CD4-positive, CD25-positive, alpha-beta regulatory T cell (primary cell): Measurements from ENCODE around the gene ROBO1. TPM values are rescaled to one million over a fixed set of nuclear protein-coding genes. Genes with fewer than 3 reads are reported as not detected.

Experiments
- ATAC-seq, 2 donors: fragments of 150-1000 bp; cut with Tn5 transposase; one replicate each; pipeline ENCODE4 v1.10.0; 2021; ENCODE audit warnings: low read depth in 2 of 2, moderate number of reproducible peaks in 2 of 2, moderate library complexity in 1 of 2
- DNase-seq, 3 donors: peaks; one replicate each; pipeline versions ENCODE4 v3.0.0 to v3.0.0-alpha.2; 2012 to 2022; ENCODE audit warnings: mixed read lengths in 1 of 3
- H3K27ac ChIP-seq: one replicate; pipeline ENCODE4 v1.7.0; 2013; ENCODE audit warnings: mild to moderate bottlenecking, low read length; ENCODE audit not compliant: insufficient read depth, poor library complexity, severe bottlenecking
- H3K27me3 ChIP-seq: one replicate; pipeline ENCODE4 v1.7.0; 2013; ENCODE audit warnings: low read length; ENCODE audit not compliant: control insufficient read depth, insufficient read depth
- H3K36me3 ChIP-seq: one replicate; pipeline ENCODE4 v1.7.0; 2013; ENCODE audit warnings: mild to moderate bottlenecking, low read length, moderate library complexity; ENCODE audit not compliant: control insufficient read depth, insufficient read depth
- H3K4me1 ChIP-seq: 2 replicates; pipeline ENCODE4 v1.7.0; 2013; ENCODE audit warnings: mild to moderate bottlenecking, low read length; ENCODE audit not compliant: insufficient read depth, control insufficient read depth, poor library complexity, severe bottlenecking
- H3K4me3 ChIP-seq: one replicate; pipeline ENCODE4 v1.7.0; 2013; ENCODE audit warnings: low read depth, mild to moderate bottlenecking, low read length, moderate library complexity
- H3K9me3 ChIP-seq, 2 experiments: 1 replicate in 1 of 2; 2 replicates in 1 of 2; pipeline ENCODE4 v1.7.0; 2013; ENCODE audit warnings: low read length in 2 of 2, mild to moderate bottlenecking in 1 of 2, moderate library complexity in 1 of 2; ENCODE audit not compliant: control insufficient read depth in 2 of 2
- H3K27ac Mint-ChIP-seq, 3 donors: one replicate each; pipeline ENCODE4 v1.8.0; 2020 to 2022; ENCODE audit warnings: mild to moderate bottlenecking in 3 of 3, mixed read lengths in 3 of 3, moderate library complexity in 2 of 3
- H3K27me3 Mint-ChIP-seq: one replicate; pipeline ENCODE4 v1.8.0; 2022; ENCODE audit warnings: mild to moderate bottlenecking, mixed read lengths
- H3K36me3 Mint-ChIP-seq: one replicate; pipeline ENCODE4 v1.8.0; 2020; ENCODE audit warnings: mixed read lengths
- H3K4me1 Mint-ChIP-seq, 4 donors: one replicate each; pipeline ENCODE4 v1.8.0; 2020 to 2022; ENCODE audit warnings: mixed read lengths in 4 of 4, mild to moderate bottlenecking in 1 of 4
- H3K4me3 Mint-ChIP-seq, 4 donors: one replicate each; pipeline ENCODE4 v1.8.0; 2020 to 2022; ENCODE audit warnings: mild to moderate bottlenecking in 4 of 4, mixed read lengths in 4 of 4, moderate library complexity in 3 of 4
- H3K9me3 Mint-ChIP-seq, 7 donors: one replicate each; pipeline ENCODE4 v1.8.0; 2020 to 2022; ENCODE audit warnings: mixed read lengths in 7 of 7, mild to moderate bottlenecking in 3 of 7, moderate library complexity in 2 of 7
- polyA plus RNA-seq, 4 donors: library from polyadenylated mRNA; unstranded; fragments of 300-500 nt; fragmentation: Illumina TruSeq; gene quantifications; one replicate each; pipeline ENCODE4 v1.2.3, GENCODE V29; 2021
- total RNA-seq: library from RNA; stranded (reverse); gene quantifications from one replicate; pipeline ENCODE4 v1.2.3, GENCODE V29; 2022

The ROBO1 gene
- total and polyA plus RNA-seq, 5 donors from 2014 or later = not detected

GRCh38 chr3:79491029-79491641, 276.7 kb downstream of the ROBO1 start:
- no peaks in the 10 kb centered on the region for H3K4me1 Mint-ChIP-seq
- no peak for DNase-seq
- H3K36me3 ChIP-seq = no peaks in the 10 kb centered on the region
- no peak overlapping the region for H3K27ac ChIP-seq
- H3K4me3 ChIP-seq = no peak overlapping the region
- H3K27me3 Mint-ChIP-seq = no peaks in the 10 kb centered on the region
- no peaks in the 10 kb centered on the region for H3K36me3 Mint-ChIP-seq
- ATAC-seq = no peak
- no peaks in the 10 kb centered on the region for H3K4me1 ChIP-seq
- peaks cover 0 to 12% (median 4%) of the 10 kb centered on the region in 7 donors for H3K9me3 Mint-ChIP-seq
- H3K4me3 Mint-ChIP-seq = no peak overlapping the region
- no peaks in the 10 kb centered on the region for H3K9me3 ChIP-seq
- no peak overlapping the region for H3K27ac Mint-ChIP-seq
- no peaks in the 10 kb centered on the region for H3K27me3 ChIP-seq

- Histone ChIP-seq H3K4me1 (no peaks in the 10 kb centered on the region), H3K27me3 (no peaks in the 10 kb centered on the region), H3K9me3 (no peaks in the 10 kb centered on the region), H3K4me3 (no peak overlapping the region), H3K27ac (no peak overlapping the region), H3K36me3 (no peaks in the 10 kb centered on the region)
- Mint-ChIP-seq H3K4me3 (no peak overlapping the region), H3K4me1 (no peaks in the 10 kb centered on the region), H3K9me3 (peaks cover 0 to 12% (median 5%) of the 10 kb centered on the region in 7 donors), H3K36me3 (no peaks in the 10 kb centered on the region), H3K27ac (no peak overlapping the region), H3K27me3 (no peaks in the 10 kb centered on the region)
- DNase-seq (no peak), ATAC-seq (no peak)
Measured at GRCh38 chr3:79490165-79491028, 277.4 kb downstream of the ROBO1 start.

- no peaks in the 10 kb centered on the region for H3K27me3 ChIP-seq
- H3K36me3 Mint-ChIP-seq = no peaks in the 10 kb centered on the region
- H3K36me3 ChIP-seq = no peaks in the 10 kb centered on the region
- H3K27ac ChIP-seq = no peak overlapping the region
- no peaks in the 10 kb centered on the region for H3K4me1 ChIP-seq
- no peaks in the 10 kb centered on the region for H3K27me3 Mint-ChIP-seq
- H3K4me1 Mint-ChIP-seq = no peaks in the 10 kb centered on the region
- H3K27ac Mint-ChIP-seq = no peak overlapping the region
- peaks cover 0 to 4% of the 10 kb centered on the region in 2 experiments for H3K9me3 ChIP-seq
- H3K9me3 Mint-ChIP-seq = peaks cover 0 to 21% (median 3%) of the 10 kb centered on the region in 7 donors
- ATAC-seq = no peak
- no peak for DNase-seq
- H3K4me3 ChIP-seq = no peak overlapping the region
- no peak overlapping the region for H3K4me3 Mint-ChIP-seq
Measured at GRCh38 chr3:79488407-79488806, 279.4 kb downstream of the ROBO1 start.

- Histone ChIP-seq H3K9me3 (peaks cover 0 to 6% of the 10 kb centered on the region in 2 experiments), H3K4me3 (no peak overlapping the region), H3K27me3 (no peaks in the 10 kb centered on the region), H3K36me3 (no peaks in the 10 kb centered on the region), H3K4me1 (no peaks in the 10 kb centered on the region), H3K27ac (no peak overlapping the region)
- ATAC-seq (no peak), DNase-seq (no peak)
- Mint-ChIP-seq H3K4me1 (no peaks in the 10 kb centered on the region), H3K9me3 (peaks cover 0 to 35% (median 3%) of the 10 kb centered on the region in 7 donors), H3K36me3 (no peaks in the 10 kb centered on the region), H3K4me3 (no peak overlapping the region), H3K27ac (no peak overlapping the region), H3K27me3 (no peaks in the 10 kb centered on the region)
Measured at GRCh38 chr3:79480746-79481145, 287.1 kb downstream of the ROBO1 start.

- no peak for ATAC-seq
- Mint-ChIP-seq H3K4me3 (no peak overlapping the region), H3K27me3 (no peaks in the 10 kb centered on the region), H3K9me3 (peaks cover 0 to 28% (median 2%) of the 10 kb centered on the region in 7 donors), H3K36me3 (no peaks in the 10 kb centered on the region), H3K4me1 (no peaks in the 10 kb centered on the region), H3K27ac (no peak overlapping the region)
- no peak overlapping the region for H3K4me3 ChIP-seq
- no peaks in the 10 kb centered on the region for H3K36me3 ChIP-seq
- no peak overlapping the region for H3K27ac ChIP-seq
- no peak for DNase-seq
- H3K4me1 ChIP-seq = no peaks in the 10 kb centered on the region
- H3K9me3 ChIP-seq = peaks cover 0 to 3% of the 10 kb centered on the region in 2 experiments
- H3K27me3 ChIP-seq = no peaks in the 10 kb centered on the region
Measured at GRCh38 chr3:79478620-79479019, 289.2 kb downstream of the ROBO1 start.

GRCh38 chr3:79477242-79477641, 290.6 kb downstream of the ROBO1 start:
- no peaks in the 10 kb centered on the region for H3K4me1 Mint-ChIP-seq
- H3K27me3 Mint-ChIP-seq = no peaks in the 10 kb centered on the region
- Histone ChIP-seq H3K27me3 (no peaks in the 10 kb centered on the region), H3K4me3 (no peak overlapping the region), H3K36me3 (no peaks in the 10 kb centered on the region), H3K4me1 (no peaks in the 10 kb centered on the region), H3K9me3 (peaks cover 0 to 2% of the 10 kb centered on the region in 2 experiments), H3K27ac (no peak overlapping the region)
- ATAC-seq (no peak), DNase-seq (no peak)
- H3K36me3 Mint-ChIP-seq = no peaks in the 10 kb centered on the region
- peaks cover 0 to 17% (median 2%) of the 10 kb centered on the region in 7 donors for H3K9me3 Mint-ChIP-seq
- no peak overlapping the region for H3K4me3 Mint-ChIP-seq
- H3K27ac Mint-ChIP-seq = no peak overlapping the region

GRCh38 chr3:79473993-79474392, 293.8 kb downstream of the ROBO1 start:
- Mint-ChIP-seq H3K4me3 (no peak overlapping the region), H3K9me3 (peaks cover under 1 to 17% (median 3%) of the 10 kb centered on the region in 7 donors), H3K27ac (no peak overlapping the region), H3K4me1 (no peaks in the 10 kb centered on the region), H3K27me3 (no peaks in the 10 kb centered on the region), H3K36me3 (no peaks in the 10 kb centered on the region)
- Histone ChIP-seq H3K27ac (no peak overlapping the region), H3K4me1 (no peaks in the 10 kb centered on the region), H3K9me3 (no peaks in the 10 kb centered on the region), H3K27me3 (no peaks in the 10 kb centered on the region), H3K4me3 (no peak overlapping the region), H3K36me3 (no peaks in the 10 kb centered on the region)
- DNase-seq (no peak), ATAC-seq (no peak)
